ENCODE results near the gene LRRC1.

Gene LRRC1

GRCh38 chr6:53851561-53851960 lies 56.8 kb downstream of the LRRC1 start:
- DNase-seq, result no peak

DNA sequence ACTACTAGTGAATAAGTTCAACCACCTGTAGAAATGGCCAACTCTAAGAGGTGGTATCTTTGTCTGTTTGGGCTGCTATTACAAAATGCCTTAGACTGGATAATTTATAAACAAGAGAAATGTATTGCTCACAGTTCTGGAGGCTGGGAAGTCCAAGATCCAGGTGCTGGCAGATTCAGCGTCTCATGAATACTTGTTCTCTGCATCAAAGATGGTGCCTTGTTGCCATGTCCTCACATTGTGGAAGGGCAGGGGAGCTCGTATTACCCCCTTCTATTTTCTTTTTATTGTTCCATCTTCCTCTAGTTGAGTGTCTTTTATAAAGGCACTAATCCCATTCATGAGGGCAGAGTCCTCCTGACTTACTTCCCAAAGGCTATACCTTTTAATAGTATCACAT lies 58.0 kb downstream of the LRRC1 start:
- DNase-seq, result no peak

- DNase-seq, result no peak
These were observed 60.2 kb downstream of the LRRC1 start for GRCh38 chr6:53854843-53855567.

DNA sequence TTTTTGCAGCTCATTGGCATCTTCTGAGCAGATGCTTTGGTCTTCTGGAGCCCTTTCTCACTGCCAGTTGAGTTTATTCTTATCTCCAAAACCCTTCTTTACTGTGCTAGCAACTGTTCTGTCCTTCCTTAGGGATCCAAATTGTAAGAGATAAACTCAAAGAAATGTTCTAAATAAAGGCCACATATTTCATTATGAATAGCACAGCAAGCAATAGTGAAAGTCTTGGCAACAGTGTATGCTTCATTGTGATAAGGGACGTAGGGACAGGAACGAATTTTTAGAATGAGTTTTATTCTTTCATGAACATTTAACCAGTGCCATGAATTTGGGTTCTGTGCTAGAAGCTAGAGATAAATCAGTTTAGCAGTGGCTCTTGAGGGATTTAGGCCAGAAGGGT lies 61.1 kb downstream of the LRRC1 start:
- no peak for DNase-seq

- DNase-seq, result no peak
These were observed 62.7 kb downstream of the LRRC1 start for GRCh38 chr6:53857318-53858094.

DNA sequence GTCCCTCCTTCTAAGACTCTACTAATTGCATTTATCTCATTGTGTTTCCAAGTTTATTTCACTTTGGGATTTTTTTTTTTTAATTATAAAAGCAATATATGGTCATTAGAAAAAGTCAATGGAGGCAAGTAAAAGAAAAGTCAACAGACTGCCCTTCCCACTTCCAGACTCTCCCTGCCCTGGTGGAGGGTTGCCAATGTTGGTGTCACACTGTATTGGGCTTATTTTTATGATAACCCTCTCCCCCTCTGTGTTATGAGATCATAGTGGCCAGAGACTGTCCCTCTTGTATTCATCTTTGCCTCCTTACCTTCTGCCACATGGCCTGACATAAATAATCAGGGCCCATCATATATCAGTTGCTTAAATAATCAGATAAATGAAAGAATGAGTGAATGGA lies 63.4 kb downstream of the LRRC1 start:
- no peak for DNase-seq

- no peak for DNase-seq
These were observed 64.1 kb downstream of the LRRC1 start for GRCh38 chr6:53858913-53859312.

DNA sequence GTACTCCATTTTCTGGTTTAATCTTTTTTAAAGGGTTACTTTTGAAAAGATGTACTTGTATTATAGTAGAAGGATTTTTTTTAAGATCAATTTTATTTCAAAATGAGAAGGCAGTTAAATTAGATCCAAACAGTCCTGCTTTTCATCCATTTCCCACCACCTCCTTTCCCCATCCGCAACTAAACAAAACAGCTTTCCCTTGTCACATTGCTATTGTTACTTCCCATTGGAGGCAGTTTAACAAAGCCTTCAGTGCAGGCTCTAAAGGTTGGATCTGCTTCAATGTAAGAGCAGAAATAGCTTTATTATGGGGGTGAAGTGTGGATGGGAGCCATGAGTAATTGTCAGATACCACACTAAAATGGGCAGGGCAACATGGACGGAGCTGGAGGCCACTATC lies 65.7 kb downstream of the LRRC1 start:
- DNase-seq, result no peak

DNA sequence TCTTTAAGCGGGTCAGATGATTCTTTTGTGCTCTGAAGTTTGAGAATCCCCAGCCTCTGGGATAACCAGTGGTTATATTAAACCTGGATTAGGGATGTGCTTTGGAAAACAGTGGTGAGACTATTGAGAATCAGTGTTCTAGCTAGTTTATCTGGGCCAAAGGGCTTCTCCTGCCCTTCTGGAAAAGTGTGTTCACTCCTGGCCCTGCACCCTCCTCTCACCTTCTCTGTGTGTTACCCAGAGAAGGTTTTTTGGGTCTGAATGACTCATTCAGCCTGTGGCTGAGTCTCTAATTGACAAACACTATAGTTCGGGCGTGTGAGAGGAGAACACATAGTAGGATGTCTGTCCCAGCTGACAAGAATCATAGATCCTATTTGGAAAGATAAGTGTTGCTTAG lies 66.7 kb downstream of the LRRC1 start:
- DNase-seq, result no peak

- DNase-seq, result no peak
These were observed 68.1 kb downstream of the LRRC1 start for GRCh38 chr6:53862662-53863462.

- DNase-seq, result no peak
These were observed 70.0 kb downstream of the LRRC1 start for GRCh38 chr6:53864781-53865180.

GRCh38 chr6:53866226-53866625 lies 71.4 kb downstream of the LRRC1 start:
- DNase-seq, result no peak

DNA sequence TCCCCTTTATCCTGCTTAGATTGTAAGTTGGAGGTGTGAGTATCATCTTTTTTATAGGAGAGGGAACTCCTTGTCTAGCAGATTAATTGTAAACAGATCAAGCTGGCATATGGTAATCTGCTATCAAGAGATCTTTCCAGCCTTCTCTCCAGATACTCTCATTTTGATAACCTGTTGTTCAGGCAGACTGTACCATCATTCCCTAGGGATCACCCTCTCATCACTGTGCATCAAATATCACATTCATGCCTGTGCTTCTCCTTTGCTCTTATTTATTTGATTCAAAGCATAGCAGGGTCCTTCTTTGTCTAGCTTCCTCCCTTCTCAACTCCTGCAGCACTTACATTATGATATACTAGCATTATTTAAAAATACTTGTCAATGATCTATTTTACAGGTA lies 73.8 kb downstream of the LRRC1 start:
- DNase-seq, result no peak

- DNase-seq, result no peak
These were observed 75.2 kb downstream of the LRRC1 start for GRCh38 chr6:53869964-53870363.

DNA sequence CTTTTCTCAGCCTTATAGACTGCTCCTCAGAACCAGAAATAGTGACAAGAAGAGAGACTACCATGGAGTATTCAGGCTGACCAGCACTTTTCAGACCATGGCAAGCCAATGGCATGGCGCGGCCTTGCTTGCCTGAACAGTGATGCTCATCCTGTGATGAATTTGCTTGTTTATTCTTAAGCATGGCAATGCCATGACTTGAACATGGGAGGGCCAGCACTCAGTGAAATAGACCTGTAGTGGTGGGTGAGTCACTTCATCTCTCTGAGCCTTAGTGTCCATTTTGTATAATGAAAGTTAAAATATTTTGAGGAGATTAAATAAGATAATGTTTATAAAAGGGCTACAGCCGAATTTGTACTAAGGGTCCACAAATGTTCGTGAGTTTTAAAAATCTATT lies 79.1 kb downstream of the LRRC1 start:
- DNase-seq, result no peak

GRCh38 chr6:53874964-53875363 lies 80.2 kb downstream of the LRRC1 start:
- DNase-seq, result no peak

GRCh38 chr6:53877151-53877550 lies 82.3 kb downstream of the LRRC1 start:
- DNase-seq, result no peak

DNA sequence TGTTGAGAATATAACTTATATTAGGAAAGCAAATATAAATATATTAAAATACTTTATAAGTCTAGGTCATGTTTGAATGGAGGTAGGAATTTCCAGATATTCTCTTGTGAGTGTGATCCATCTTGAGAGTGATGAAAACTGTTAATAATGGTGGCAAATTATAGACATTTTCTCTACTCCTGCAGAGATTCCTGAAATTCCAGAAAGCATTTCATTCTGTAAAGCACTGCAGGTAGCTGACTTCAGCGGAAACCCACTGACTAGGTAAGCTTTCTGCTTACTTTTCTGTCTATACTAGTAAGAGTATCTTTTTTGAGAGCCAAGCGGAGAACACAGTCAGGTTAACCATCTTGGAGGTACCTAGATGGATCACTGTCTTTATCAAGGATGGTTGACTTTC lies 84.0 kb downstream of the LRRC1 start:
- no peak for DNase-seq

- no peak for DNase-seq
These were observed 84.8 kb downstream of the LRRC1 start for GRCh38 chr6:53879608-53880007.

- no peak for DNase-seq
These were observed 92.5 kb downstream of the LRRC1 start for GRCh38 chr6:53887316-53887715.

GRCh38 chr6:53888931-53889330 lies 94.1 kb downstream of the LRRC1 start:
- no peak for DNase-seq

DNA sequence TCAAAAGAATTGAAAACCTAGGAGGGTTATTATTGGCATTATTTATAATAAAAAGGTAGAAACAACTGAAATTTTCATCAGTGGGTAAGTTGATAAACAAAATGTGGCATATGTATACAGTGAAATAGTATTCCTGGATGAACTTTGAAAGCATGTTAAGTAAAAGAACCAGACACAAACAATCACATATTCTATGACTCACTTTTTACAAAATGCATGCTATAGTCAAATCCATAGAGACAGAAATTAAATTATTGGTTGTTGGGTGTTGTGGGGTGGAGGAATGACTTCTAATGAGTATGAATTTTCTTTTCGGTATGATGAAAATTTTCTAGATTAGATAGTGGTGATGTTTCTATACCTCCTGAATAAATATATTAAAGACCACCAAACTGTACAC lies 94.6 kb downstream of the LRRC1 start:
- DNase-seq, result no peak

GRCh38 chr6:53892707-53893106 lies 97.9 kb downstream of the LRRC1 start:
- no peak for DNase-seq

DNA sequence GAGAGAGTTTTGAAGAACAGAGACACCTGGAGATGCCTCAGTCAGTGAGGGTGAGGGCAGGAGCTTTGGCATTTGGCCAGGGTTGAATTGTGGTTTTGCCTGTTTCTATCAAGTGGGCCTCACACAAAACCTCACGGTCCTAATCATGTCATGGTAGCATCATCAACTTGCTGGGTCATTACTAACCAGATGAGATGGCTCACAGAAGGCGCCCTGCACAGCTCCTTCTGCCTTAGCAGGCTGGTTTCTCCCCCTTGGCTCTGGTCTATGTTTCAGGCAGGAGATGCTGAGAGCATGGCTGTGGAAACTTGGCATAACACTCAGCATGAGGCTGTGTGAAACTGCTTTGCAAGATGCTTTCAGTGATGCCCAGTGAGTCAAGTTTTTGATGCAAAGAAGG lies 99.3 kb downstream of the LRRC1 start:
- peak; percentile 71 for DNase-seq
